HG03460 (cell line): ENCODE results near the gene ZNF331.
"Not testable (repeated sequence)": the region's sequence is repeated elsewhere in the genome, so short reads cannot be mapped to it uniquely, and the experiment has no call there.

ENCODE experiments used
- ATAC-seq: cut with Tn5 transposase; IDR thresholded peaks from one replicate; pipeline ENCODE4 v1.9.1; 2021; ENCODE audit not compliant: unreplicated experiment

The ZNF331 gene

GRCh38 chr19:53537521-53538377 is at the start of gene ZNF331:
TSS of gene ZNF331 (plus strand) at chr19:53538145. CDS start at chr19:53569377, 31,232 bp downstream.
- peak; percentile 58 for ATAC-seq

- ATAC-seq, result no peak
These were observed 45.8 kb upstream of the ZNF331 start for GRCh38 chr19:53492153-53492552.

DNA sequence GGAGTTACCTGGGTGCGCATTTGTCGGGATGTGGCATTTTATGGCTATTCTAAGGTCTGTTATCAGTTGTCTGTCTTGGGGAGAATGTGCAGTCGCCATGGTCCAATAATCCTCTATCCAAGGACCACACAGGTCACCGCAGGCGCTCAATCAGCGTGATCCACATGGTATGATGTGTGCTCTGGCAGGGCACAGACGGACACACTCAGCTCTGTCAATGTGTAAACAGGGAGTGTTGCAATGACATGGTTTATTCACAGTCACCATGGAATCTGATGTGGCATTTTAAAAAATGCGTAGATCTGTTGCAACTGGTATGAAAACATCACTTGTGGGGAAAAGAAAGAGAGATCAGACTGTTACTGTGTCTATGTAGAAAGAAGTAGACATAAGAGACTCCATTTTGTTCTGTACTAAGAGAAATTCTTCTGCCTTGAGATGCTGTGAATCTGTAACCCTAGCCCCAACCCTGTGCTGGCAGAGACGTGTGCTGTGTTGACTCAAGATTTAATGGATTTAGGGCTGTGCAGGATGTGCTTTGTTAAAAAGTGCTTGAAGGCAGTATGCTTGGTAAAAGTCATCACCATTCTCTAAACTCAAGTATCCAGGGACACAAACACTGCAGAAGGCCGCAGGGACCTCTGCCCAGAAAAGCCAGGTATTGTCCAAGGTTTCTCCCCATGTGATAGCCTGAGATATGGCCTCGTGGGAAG is 40.5 kb upstream of the ZNF331 start:
- not testable (repeated sequence) for ATAC-seq

- not testable (repeated sequence) for ATAC-seq
These were observed 39.9 kb upstream of the ZNF331 start for GRCh38 chr19:53498024-53498395.

DNA sequence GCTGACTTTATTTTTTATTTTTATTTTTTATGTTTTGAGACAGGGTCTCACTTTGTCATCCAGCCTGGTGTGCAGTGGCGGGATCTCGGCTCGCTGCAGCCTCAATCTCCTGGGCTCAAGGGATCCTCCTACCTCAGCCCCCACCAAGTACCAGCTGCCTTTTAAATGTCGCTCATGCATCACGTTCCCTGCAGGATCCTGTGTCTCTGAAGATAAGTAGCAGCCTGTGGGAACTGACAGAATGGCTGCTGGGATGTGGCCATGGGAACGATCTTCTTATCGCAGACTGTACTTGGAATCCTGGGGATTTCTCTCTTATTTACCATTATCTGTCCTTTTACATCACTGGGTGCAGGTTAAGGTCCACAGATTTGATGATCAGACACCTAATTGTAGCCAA is 34.8 kb upstream of the ZNF331 start:
- not testable (repeated sequence) for ATAC-seq

DNA sequence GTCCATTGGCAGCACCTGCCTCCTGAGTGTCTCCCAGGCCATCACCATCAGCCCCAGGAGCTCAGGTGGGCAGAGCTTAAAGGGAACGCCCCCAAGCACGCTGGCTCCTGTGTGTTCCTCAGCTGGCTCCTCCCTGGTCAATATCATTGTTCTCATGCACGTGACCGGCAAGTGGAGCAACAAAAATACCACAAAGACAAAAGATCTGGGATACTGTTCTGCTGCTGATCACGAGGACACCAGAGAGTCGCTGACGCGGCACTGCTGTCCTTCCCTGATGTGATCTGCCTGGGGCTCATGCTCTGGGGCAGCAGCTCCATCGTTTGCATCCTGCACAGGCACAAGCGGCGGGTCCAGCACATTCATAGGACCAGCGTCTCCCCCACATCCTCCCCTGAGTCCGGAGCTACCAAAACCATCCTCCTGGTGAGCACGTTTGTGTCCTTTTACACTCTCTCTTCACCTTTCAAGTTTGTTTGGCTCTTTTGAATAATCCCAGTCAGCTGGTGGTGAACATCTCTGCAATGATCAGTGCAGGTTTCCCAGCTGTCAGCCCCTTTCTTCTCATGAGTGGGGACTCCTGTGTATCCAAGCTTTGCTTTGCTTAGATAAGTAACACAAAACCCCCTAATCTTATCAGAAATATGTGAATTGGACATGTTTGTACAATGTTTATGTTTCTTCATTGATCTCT is 34.1 kb upstream of the ZNF331 start:
- ATAC-seq, result not testable (repeated sequence)

- not testable (repeated sequence) for ATAC-seq
These were observed 33.6 kb upstream of the ZNF331 start for GRCh38 chr19:53504365-53504703.

DNA sequence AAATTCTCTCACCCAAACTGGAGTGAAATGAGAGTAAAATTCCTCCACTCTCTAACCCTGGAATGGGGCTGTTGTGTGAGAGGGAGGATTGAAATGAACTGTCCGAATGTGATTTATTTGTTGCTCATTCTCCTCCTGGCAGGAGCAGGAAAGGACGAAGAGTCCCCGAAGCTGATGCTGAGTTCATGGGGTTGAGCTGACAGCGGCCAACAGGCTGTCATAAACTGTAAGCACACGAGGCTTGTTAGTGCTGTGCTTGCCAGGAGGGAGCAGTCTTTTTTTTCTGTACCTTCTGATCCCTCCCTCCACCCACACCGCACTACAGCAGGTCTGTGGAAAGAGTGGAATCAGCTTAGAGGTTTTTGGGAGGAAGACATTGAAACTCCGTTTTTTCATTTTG is 33.1 kb upstream of the ZNF331 start:
- ATAC-seq, result no peak

GRCh38 chr19:53506728-53507127 is 31.2 kb upstream of the ZNF331 start:
- no peak for ATAC-seq

DNA sequence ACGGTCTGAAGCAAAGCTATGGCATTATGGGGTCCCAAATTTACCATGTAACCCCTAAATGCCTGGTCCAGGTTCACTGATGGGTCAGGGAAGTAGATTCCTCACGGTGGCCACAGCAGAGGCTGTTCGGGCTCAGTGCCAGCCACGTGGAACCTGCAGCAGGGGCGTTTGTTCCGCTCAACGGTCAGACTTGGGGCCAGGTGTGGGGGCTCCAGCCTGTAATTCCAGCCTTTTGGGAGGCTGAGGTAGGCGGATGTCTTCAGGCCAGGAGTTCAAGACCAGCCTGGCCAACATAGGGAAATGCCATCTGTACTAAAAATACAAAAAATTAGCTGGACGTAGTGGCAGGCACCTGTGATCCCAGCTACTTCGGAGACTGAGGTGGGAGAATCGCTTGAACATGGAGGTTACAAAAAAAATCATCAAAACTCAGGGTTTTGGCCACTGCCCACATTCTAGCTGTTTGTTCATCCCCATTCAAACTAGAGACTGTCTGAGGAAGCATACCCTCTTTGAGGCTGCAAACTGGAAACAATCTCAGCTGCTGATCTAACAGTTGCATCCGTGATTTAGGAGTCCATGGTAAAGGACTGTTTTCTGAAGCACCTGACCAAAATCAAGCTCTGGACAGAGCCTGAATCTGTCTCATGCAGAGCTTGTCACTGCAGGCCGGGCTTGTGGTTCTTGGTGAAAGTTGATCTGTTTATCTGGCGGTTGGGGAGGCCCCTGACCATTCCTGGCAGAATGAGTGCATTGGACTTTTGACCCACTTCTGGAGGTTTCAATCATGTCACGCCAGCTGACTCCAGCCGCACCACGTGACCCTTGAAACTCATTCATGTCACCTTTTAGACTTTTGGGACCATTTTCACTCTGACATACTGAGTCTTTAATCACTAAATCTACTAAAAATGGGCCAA is 30.2 kb upstream of the ZNF331 start:
- ATAC-seq, result no peak

DNA sequence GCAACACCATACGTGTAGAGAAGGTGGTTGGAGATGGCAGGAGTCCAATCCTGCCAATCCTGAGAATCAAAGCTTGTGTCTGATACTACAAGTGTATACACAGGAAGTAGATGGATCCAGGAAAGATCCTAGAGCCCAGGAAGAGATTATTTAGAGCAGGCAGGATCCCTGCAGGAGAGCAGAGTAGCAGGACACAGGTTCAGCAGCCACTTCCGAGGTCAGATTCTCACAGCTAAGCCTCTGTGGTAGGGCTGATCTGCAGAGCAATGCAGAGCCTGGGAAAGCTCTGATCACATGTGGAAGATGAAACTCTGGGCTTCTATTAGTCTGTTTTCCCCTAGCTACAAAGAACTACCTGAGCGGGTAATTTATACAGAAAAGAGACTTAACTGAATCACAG is 28.5 kb upstream of the ZNF331 start:
- ATAC-seq, result no peak

DNA sequence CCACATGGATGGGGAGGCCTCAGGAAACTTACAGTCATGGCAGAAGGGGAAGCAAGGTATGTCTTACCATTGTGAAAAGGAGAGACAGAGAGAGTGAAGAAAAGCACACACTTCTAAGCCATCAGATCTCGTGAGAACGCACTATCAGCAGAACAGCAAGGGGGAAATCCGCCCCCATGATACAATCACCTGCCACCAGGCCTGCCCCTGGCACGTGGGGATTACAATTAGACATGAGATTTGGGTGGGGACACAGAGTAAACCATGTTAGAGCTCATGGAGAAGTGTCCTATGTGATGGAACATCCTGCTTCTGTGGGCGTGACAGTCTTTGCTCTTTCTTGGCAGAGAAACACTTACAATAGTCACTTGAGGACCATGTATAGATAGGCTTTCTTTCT is 28.1 kb upstream of the ZNF331 start:
- no peak for ATAC-seq

GRCh38 chr19:53511357-53511756 is 26.6 kb upstream of the ZNF331 start:
- no peak for ATAC-seq

DNA sequence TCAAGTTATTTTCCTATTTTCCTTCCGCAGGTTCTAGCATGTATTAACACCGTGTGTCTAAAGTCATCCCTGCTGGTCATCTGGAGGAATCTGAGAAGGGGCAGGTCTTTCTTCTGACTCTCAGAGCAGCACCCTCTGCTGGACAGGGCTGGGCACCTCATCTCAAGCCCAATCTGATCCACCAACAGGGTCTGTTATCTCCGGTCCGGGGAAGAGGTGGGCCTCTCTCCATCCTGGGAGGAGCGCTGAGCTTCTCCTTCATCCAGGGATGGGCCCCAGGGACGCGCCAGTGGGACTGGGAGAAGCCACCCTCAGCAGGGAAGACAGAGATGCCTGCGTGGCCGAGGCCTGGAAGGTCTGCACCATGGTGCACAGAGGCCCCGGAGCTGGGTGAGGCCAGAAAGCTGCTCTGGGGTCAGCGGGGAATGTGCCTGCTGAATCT is 26.0 kb upstream of the ZNF331 start:
- ATAC-seq, result no peak

DNA sequence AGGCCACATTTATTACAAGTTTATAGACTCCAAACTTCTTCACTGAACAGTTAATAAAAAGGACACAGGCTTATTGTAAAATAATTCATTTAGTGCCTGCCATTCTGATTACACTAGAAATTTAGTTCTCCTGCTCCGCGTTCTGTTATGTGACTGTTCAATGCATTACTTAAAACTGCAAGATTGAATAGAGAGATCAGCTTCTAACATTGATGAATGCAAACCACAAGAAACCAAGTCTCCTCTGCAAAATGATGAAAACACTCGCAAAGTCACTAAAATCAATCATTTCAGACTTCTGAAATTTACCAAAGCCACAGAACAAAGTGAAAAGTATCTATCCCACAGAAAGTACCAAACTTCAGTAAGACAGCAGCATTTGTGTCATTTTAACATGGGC is 22.9 kb upstream of the ZNF331 start:
- ATAC-seq, result not testable (repeated sequence)

DNA sequence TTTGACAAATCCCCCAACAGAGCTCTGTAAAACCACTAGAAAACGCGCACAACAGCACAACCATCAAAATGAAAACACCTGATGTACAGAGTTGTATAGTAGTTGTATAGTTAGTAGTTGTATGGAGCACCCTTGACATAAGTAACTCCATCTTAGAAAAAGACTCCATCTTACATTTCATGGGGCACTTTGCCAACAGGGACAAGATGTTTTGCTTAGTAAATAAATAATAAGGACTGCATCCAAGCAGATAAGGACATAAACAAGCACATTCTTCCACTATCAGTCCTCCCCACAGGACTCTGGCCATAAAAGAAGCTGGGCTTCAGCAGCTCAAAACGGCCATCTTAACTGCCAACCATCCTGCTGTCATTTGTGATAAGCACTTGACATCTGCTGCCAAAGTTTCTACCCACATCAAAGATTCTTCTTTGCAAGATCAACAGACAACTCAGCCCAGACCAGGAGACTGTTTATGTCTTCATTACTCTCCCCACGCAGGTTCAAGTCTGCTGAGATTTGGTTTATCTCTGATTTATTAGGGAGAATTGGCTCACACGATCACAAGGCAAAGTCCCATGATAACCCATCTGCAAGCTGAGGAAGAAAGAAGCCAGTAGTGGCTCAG is 20.7 kb upstream of the ZNF331 start:
- no peak for ATAC-seq

DNA sequence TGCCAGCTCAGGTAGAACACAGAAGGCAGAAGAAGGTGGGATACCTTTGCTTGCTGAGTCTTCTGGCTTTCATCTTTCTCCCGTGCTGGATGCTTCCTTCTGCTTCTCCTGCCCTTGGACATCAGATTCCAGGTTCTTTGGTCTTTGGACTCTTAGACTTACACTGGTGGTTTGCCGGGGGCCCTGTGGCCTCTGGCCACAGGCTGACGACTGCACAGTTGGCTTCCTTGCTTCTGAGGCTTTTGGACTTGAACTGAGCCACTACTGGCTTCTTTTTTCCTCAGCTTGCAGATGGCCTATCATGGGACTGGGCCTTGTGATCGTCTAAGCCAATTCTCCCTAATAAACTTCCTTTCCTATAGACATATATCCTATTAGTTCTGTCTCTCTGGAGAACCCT is 19.8 kb upstream of the ZNF331 start:
- ATAC-seq, result no peak

GRCh38 chr19:53518716-53519115 is 19.2 kb upstream of the ZNF331 start:
- no peak for ATAC-seq

- no peak for ATAC-seq
These were observed 18.5 kb upstream of the ZNF331 start for GRCh38 chr19:53519446-53519845.

DNA sequence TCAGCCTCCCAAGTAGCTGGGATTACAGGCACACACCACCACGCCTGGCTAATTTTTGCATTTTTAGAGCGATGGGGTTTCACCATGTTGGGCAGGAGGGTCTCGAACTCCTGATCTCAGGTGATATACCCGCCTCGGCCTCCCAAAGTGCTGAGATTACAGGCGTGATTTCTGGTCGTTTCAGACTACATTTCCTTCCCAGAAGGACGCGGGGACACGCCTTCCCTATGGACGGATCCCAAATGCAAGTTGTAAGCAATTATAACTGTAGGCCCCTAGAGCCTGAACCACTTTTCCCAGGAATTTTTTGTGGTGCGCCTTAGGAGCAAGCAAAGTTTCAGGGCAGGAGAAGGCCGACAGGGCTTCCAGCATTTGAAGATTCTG is 17.8 kb upstream of the ZNF331 start:
- ATAC-seq, result no peak
